Fibroblast of lung (primary cell): ENCODE results near the gene RUNX2.

Source experiments
- CTCF ChIP-seq, 2 donors: IDR thresholded peaks in 1 of 2; conservative IDR thresholded peaks in 1 of 2; 1 replicate in 1 of 2; 2 replicates in 1 of 2; pipeline ENCODE4 v1.5.1; 2011 to 2012; ENCODE audit warnings: low read length in 2 of 2, control low read depth in 1 of 2, inconsistent platforms in 1 of 2, low read depth in 1 of 2, mild to moderate bottlenecking in 1 of 2
- EZH2 ChIP-seq: IDR thresholded peaks from 2 replicates; pipeline ENCODE4 v1.5.1; 2012; ENCODE audit warnings: low read length, control low read depth, mild to moderate bottlenecking; ENCODE audit errors: missing control alignments

GRCh38 chr6:45302832-45303231 is 25.3 kb upstream of the RUNX2 start:
- TF ChIP-seq CTCF (conservative IDR thresholded peaks at IDR 0.05 in 1 of 2, IDR thresholded peaks at IDR 0.05 in 1 of 2; ENCODE audit: low read depth in 1 of 2, low read length in 2 of 2) = no peak
- TF ChIP-seq EZH2 = no peak
